Kidney (tissue), 14 donors: ENCODE measurements around the gene HOXD9. TPM values are rescaled to one million over a fixed set of nuclear protein-coding genes. Genes with fewer than 3 reads are reported as not detected.

Experiments used
- DNase-seq, 5 donors: peaks; one replicate each; pipeline ENCODE4 v3.0.0-alpha.2; 2013 to 2020
- FAIRE-seq: peaks from 2 replicates; lab custom pipeline; 2012; peaks lifted over from hg19 to GRCh38; lab: Jason Lieb, UNC
- H3K27ac ChIP-seq, 2 donors: one replicate each; pipeline ENCODE4 v1.7.0; 2013; ENCODE audit warnings: low read depth in 2 of 2, low read length in 2 of 2, inconsistent platforms in 1 of 2
- H3K27me3 ChIP-seq: one replicate; pipeline ENCODE4 v1.7.1; 2013; ENCODE audit warnings: low read length, inconsistent platforms; ENCODE audit not compliant: control insufficient read depth, insufficient read depth
- H3K36me3 ChIP-seq, 3 donors: one replicate each; pipeline versions ENCODE4 v1.7.0 to v1.7.1; 2013; ENCODE audit warnings: low read length in 3 of 3, control low read depth in 1 of 3, inconsistent platforms in 1 of 3; ENCODE audit not compliant: insufficient read depth in 3 of 3, control insufficient read depth in 2 of 3
- H3K4me1 ChIP-seq, 3 donors: one replicate each; pipeline versions ENCODE4 v1.7.0 to v1.7.1; 2013; ENCODE audit warnings: low read length in 3 of 3, inconsistent platforms in 1 of 3, low read depth in 1 of 3; ENCODE audit not compliant: control insufficient read depth in 2 of 3, insufficient read depth in 2 of 3
- H3K4me3 ChIP-seq, 3 donors: one replicate each; pipeline versions ENCODE4 v1.7.0 to v1.8.1; 2013; ENCODE audit warnings: low read length in 3 of 3, control low read depth in 1 of 3, inconsistent platforms in 1 of 3
- H3K9ac ChIP-seq, 3 donors: one replicate each; pipeline versions ENCODE4 v1.7.0 to v1.7.1; 2013; ENCODE audit warnings: low read length in 3 of 3, control low read depth in 1 of 3, inconsistent platforms in 1 of 3
- H3K9me3 ChIP-seq, 3 donors: one replicate each; pipeline versions ENCODE4 v1.7.0 to v1.7.1; 2013; ENCODE audit warnings: low read length in 3 of 3, control low read depth in 1 of 3, inconsistent platforms in 1 of 3; ENCODE audit not compliant: control insufficient read depth in 2 of 3, insufficient read depth in 1 of 3
- intact Hi-C: fragments of 100-400 bp; cut with DNase I; formaldehyde crosslinking; loops from one replicate; pipeline ENCODE4 v1.11.1; 2022
- polyA plus RNA-seq: library from polyadenylated mRNA; stranded (reverse); fragments of 350-450 nt; fragmentation: Illumina TruSeq; extraction: RNeasy Lipid Tissue Mini Kit (QIAGEN cat#74804); gene quantifications from one replicate; pipeline ENCODE4 v1.2.3, GENCODE V29; 2014; ENCODE audit warnings: low read depth, low replicate concordance; ENCODE audit not compliant: insufficient read depth
- total RNA-seq: library from RNA; stranded (reverse); fragmentation: NEBNext Ultra II Directional; extraction: Animal tissue kit (Norgen Biotek cat#: 25700); gene quantifications from one replicate; pipeline ENCODE4 v1.2.1, GENCODE V29; 2021
- TF ChIP-seq, protein P1 (sequence below): IDR thresholded peaks from 3 replicates; pipeline ENCODE4 v1.5.1; 2012; ENCODE audit warnings: mild to moderate bottlenecking, moderate library complexity, borderline replicate concordance; ENCODE audit not compliant: insufficient read depth; ENCODE audit errors: extremely low read depth
- donor health status: control.
- donor health status: control.
- donor health status: control.
- donor health status: control.
- donor health status: control.
- donor health status: DM: yes; HTN: yes; CAD: no.
- donor health status: Normal renal cell carcinoma (clear cell type).

HOXD9 gene
- total and polyA plus RNA-seq, 2 donors from 2014 or later = 36.4 to 36.5 TPM

DNA sequence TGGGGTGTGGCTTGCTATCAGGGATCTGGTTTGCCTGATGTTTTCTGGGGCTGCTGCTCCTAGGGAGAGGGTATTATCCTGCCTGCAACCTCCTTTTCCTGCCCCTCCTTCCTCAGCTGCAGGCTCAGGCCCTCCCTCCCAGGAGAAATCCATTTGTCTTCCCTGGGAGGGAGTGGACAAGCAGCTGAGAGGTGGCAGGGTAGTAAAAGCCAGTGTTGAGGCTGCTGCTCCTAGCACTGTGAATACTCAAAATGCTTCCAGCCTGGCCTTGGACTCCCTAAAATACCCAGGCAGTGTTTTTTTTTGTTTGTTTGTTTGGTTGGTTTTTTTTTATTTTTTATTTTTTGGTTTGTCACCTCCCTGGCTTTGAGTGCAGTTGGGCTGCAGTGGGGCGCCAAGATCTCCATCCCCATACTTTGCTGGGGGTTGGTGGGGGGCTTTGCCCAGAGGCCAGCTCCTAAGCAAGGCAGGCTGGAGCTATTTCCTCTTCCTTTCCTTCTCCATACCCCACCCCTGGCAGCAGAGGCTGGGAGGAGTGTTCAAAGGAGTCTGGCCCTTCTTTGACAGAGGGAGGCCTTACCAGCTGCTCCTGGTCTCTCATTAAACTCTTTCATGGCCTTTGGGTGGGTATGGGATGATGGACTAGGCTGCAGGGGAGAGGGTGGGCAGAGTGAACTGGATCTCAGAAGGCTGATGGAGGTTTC, 48.2 kb downstream of the HOXD9 start:
- intact Hi-C loops = no loop called here
- TF ChIP-seq, protein P1, sequence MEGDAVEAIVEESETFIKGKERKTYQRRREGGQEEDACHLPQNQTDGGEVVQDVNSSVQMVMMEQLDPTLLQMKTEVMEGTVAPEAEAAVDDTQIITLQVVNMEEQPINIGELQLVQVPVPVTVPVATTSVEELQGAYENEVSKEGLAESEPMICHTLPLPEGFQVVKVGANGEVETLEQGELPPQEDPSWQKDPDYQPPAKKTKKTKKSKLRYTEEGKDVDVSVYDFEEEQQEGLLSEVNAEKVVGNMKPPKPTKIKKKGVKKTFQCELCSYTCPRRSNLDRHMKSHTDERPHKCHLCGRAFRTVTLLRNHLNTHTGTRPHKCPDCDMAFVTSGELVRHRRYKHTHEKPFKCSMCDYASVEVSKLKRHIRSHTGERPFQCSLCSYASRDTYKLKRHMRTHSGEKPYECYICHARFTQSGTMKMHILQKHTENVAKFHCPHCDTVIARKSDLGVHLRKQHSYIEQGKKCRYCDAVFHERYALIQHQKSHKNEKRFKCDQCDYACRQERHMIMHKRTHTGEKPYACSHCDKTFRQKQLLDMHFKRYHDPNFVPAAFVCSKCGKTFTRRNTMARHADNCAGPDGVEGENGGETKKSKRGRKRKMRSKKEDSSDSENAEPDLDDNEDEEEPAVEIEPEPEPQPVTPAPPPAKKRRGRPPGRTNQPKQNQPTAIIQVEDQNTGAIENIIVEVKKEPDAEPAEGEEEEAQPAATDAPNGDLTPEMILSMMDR = no peak
- peak in 4 of 5 donors; percentile 79 to 90 (median 85) for DNase-seq
- H3K9ac ChIP-seq = peak overlapping the region in 1 of 3 donors; percentile 77
- no peaks in the 10 kb centered on the region for H3K9me3 ChIP-seq
- FAIRE-seq = no peak
- H3K36me3 ChIP-seq = no peaks in the 10 kb centered on the region
- H3K4me3 ChIP-seq = peak overlapping the region in 1 of 3 donors; percentile 53
- peak overlapping the region; percentile 71 to 85 for H3K27ac ChIP-seq
- peaks cover 6 to 15% (median 9%) of the 10 kb centered on the region in 3 donors for H3K4me1 ChIP-seq
- H3K27me3 ChIP-seq = no peaks in the 10 kb centered on the region

DNA sequence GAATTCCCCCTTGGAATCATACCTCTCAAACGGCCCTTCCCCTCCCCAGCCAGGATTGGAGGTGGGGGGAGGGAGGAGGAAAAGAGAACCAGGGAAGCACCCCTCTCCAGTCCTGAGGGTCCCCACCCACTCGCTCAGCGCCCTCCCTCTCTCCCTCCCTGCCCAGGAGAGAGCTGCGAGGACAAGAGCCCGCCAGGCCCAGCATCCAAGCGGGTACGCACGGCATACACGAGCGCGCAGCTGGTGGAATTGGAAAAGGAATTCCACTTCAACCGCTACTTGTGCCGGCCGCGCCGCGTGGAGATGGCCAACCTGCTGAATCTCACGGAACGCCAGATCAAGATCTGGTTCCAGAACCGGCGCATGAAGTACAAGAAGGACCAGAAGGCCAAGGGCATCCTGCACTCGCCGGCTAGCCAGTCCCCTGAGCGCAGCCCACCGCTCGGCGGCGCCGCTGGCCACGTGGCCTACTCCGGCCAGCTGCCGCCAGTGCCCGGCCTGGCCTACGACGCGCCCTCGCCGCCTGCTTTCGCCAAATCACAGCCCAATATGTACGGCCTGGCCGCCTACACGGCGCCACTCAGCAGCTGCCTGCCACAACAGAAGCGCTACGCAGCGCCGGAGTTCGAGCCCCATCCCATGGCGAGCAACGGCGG, 49.0 kb downstream of the HOXD9 start:
- no peak for FAIRE-seq

DNA sequence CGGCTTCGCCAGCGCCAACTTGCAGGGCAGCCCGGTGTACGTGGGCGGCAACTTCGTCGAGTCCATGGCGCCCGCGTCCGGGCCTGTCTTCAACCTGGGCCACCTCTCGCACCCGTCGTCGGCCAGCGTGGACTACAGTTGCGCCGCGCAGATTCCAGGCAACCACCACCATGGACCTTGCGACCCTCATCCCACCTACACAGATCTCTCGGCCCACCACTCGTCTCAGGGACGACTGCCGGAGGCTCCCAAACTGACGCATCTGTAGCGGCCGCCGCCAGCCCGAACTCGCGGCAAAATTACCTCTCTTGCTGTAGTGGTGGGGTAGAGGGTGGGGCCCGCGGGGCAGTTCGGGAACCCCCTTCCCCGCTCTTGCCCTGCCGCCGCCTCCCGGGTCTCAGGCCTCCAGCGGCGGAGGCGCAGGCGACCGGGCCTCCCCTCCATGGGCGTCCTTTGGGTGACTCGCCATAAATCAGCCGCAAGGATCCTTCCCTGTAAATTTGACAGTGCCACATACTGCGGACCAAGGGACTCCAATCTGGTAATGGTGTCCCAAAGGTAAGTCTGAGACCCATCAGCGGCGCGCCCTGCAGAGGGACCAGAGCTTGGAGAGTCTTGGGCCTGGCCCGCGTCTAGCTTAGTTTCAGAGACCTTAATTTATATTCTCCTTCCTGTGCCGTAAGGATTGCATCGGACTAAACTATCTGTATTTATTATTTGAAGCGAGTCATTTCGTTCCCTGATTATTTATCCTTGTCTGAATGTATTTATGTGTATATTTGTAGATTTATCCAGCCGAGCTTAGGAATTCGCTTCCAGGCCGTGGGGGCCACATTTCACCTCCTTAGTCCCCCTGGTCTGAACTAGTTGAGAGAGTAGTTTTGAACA, 49.7 kb downstream of the HOXD9 start:
- peak overlapping the region; percentile 7 to 77 (median 43) for H3K9ac ChIP-seq

More for the DNA sequence above, 49.0 kb downstream of the HOXD9 start:
- H3K4me1 ChIP-seq = peaks cover 6 to 16% (median 6%) of the 10 kb centered on the region in 3 donors
- no peaks in the 10 kb centered on the region for H3K27me3 ChIP-seq
- DNase-seq = peak; percentile 66 to 80 (median 73)
- peak overlapping the region in 2 of 3 donors; percentile 1 to 53 for H3K4me3 ChIP-seq
- intact Hi-C loops = no loop called here
- TF ChIP-seq, protein P1 = no peak
- H3K9me3 ChIP-seq = no peaks in the 10 kb centered on the region
- peak overlapping the region in 1 of 3 donors; percentile 77 for H3K9ac ChIP-seq
- peak overlapping the region; percentile 71 to 85 for H3K27ac ChIP-seq
- no peaks in the 10 kb centered on the region for H3K36me3 ChIP-seq

More for the DNA sequence above, 49.7 kb downstream of the HOXD9 start:
- intact Hi-C loops = no loop called here
- DNase-seq (peak in 4 of 5 donors; percentile 52 to 70 (median 62)), FAIRE-seq (no peak)
- TF ChIP-seq, protein P1 = no peak
- peaks cover 6 to 16% (median 7%) of the 10 kb centered on the region in 3 donors for H3K4me1 ChIP-seq
- H3K27me3 ChIP-seq = no peaks in the 10 kb centered on the region
- H3K27ac ChIP-seq = peak overlapping the region; percentile 71 to 85
- no peaks in the 10 kb centered on the region for H3K36me3 ChIP-seq
- no peaks in the 10 kb centered on the region for H3K9me3 ChIP-seq
- peak overlapping the region; percentile 51 to 58 (median 53) for H3K4me3 ChIP-seq
